22Rv1 (cell line): ENCODE data around the gene DAAM1.

Source experiments
- CTCF ChIP-seq: fragments of 450-650 bp; IDR thresholded peaks from 2 replicates; pipeline ENCODE4 v1.5.1; 2017; ENCODE audit warnings: mild to moderate bottlenecking
- ZFX ChIP-seq: fragments of 450-650 bp; IDR thresholded peaks from 2 replicates; pipeline ENCODE4 v1.6.1; 2017; ENCODE audit warnings: antibody characterized with exemption, borderline replicate concordance

- no peak for TF ChIP-seq CTCF
- TF ChIP-seq ZFX = no peak
Observed at GRCh38 chr14:59254911-59255545, 66.6 kb downstream of the DAAM1 start.
